ENCODE results near the gene TANK.
"Not testable (repeated sequence)": the region's sequence is repeated elsewhere in the genome, so short reads cannot be mapped to it uniquely, and the experiment has no call there.

The TANK gene

GRCh38 chr2:161178756-161179155 lies 18.5 kb downstream of the TANK start:
- Histone ChIP-seq H3K9me3 (ENCODE audit: control insufficient read depth, insufficient read depth, low read length) (no peaks in the 10 kb centered on the region), H3K9me2 (replicated peaks; ENCODE audit: control insufficient read depth, low read length) (no peaks in the 10 kb centered on the region), H3K4me1 (ENCODE audit: control insufficient read depth, low read length) (peaks cover 31% of the 10 kb centered on the region), H3K27ac (ENCODE audit: low read depth, low read length) (no peak overlapping the region), H3K4me3 (ENCODE audit: low read length) (no peak overlapping the region), H3K4me2 (ENCODE audit: low read length) (no peak overlapping the region), H3K27me3 (ENCODE audit: control insufficient read depth, low read length) (no peaks in the 10 kb centered on the region), H3K79me2 (ENCODE audit: control insufficient read depth, low read length) (peaks cover 95% of the 10 kb centered on the region), H3K36me3 (ENCODE audit: control insufficient read depth, low read length) (peaks cover 97% of the 10 kb centered on the region), H3F3A (ENCODE audit: control insufficient read depth, insufficient read depth) (peaks cover 25% of the 10 kb centered on the region), H4K20me1 (ENCODE audit: control insufficient read depth, insufficient read depth, low read depth, low read length) (peaks cover 10% of the 10 kb centered on the region)
- no peak for TF ChIP-seq EZH2phosphoT487 (IDR thresholded peaks at IDR 0.05; ENCODE audit: borderline replicate concordance, low read length)
- TF ChIP-seq, protein P1, sequence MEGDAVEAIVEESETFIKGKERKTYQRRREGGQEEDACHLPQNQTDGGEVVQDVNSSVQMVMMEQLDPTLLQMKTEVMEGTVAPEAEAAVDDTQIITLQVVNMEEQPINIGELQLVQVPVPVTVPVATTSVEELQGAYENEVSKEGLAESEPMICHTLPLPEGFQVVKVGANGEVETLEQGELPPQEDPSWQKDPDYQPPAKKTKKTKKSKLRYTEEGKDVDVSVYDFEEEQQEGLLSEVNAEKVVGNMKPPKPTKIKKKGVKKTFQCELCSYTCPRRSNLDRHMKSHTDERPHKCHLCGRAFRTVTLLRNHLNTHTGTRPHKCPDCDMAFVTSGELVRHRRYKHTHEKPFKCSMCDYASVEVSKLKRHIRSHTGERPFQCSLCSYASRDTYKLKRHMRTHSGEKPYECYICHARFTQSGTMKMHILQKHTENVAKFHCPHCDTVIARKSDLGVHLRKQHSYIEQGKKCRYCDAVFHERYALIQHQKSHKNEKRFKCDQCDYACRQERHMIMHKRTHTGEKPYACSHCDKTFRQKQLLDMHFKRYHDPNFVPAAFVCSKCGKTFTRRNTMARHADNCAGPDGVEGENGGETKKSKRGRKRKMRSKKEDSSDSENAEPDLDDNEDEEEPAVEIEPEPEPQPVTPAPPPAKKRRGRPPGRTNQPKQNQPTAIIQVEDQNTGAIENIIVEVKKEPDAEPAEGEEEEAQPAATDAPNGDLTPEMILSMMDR (IDR thresholded peaks at IDR 0.05; ENCODE audit: low read depth, low read length, poor library complexity, severe bottlenecking): no peak

GRCh38 chr2:161190050-161190449 lies 29.8 kb downstream of the TANK start:
- H3K9me3 ChIP-seq (ENCODE audit: control insufficient read depth, insufficient read depth, low read length): no peaks in the 10 kb centered on the region
- no peaks in the 10 kb centered on the region for H3K27me3 ChIP-seq (ENCODE audit: control insufficient read depth, low read length)
- H3K36me3 ChIP-seq (ENCODE audit: control insufficient read depth, low read length): peaks cover 96% of the 10 kb centered on the region
- H3K79me2 ChIP-seq (ENCODE audit: control insufficient read depth, low read length): peaks cover 95% of the 10 kb centered on the region
- no peaks in the 10 kb centered on the region for H3K9me2 ChIP-seq (replicated peaks; ENCODE audit: control insufficient read depth, low read length)
- no peaks in the 10 kb centered on the region for H4K20me1 ChIP-seq (ENCODE audit: control insufficient read depth, insufficient read depth, low read depth, low read length)
- no peak overlapping the region for H3K4me2 ChIP-seq (ENCODE audit: low read length)
- peaks cover 30% of the 10 kb centered on the region for H3F3A ChIP-seq (ENCODE audit: control insufficient read depth, insufficient read depth)
- no peak for TF ChIP-seq EZH2phosphoT487 (IDR thresholded peaks at IDR 0.05; ENCODE audit: borderline replicate concordance, low read length)
- TF ChIP-seq, protein P1 (IDR thresholded peaks at IDR 0.05; ENCODE audit: low read depth, low read length, poor library complexity, severe bottlenecking): no peak
- no peak overlapping the region for H3K4me3 ChIP-seq (ENCODE audit: low read length)
- no peak overlapping the region for H3K27ac ChIP-seq (ENCODE audit: low read depth, low read length)
- H3K4me1 ChIP-seq (ENCODE audit: control insufficient read depth, low read length): peaks cover 67% of the 10 kb centered on the region

GRCh38 chr2:161195602-161196001 lies 35.4 kb downstream of the TANK start:
- Histone ChIP-seq H3F3A (ENCODE audit: control insufficient read depth, insufficient read depth) (peaks cover 27% of the 10 kb centered on the region), H3K79me2 (ENCODE audit: control insufficient read depth, low read length) (peaks cover 100% of the 10 kb centered on the region), H3K36me3 (ENCODE audit: control insufficient read depth, low read length) (peaks cover 97% of the 10 kb centered on the region), H3K4me1 (ENCODE audit: control insufficient read depth, low read length) (peaks cover 84% of the 10 kb centered on the region)
- not testable (repeated sequence) for H3K4me2 ChIP-seq (ENCODE audit: low read length); H3K9me2 ChIP-seq (replicated peaks; ENCODE audit: control insufficient read depth, low read length); H3K9me3 ChIP-seq (ENCODE audit: control insufficient read depth, insufficient read depth, low read length); H3K4me3 ChIP-seq (ENCODE audit: low read length); H3K27me3 ChIP-seq (ENCODE audit: control insufficient read depth, low read length); H4K20me1 ChIP-seq (ENCODE audit: control insufficient read depth, insufficient read depth, low read depth, low read length); H3K27ac ChIP-seq (ENCODE audit: low read depth, low read length)

GRCh38 chr2:161199912-161200701 lies 39.9 kb downstream of the TANK start:
- no peaks in the 10 kb centered on the region for H3K9me3 ChIP-seq (ENCODE audit: control insufficient read depth, insufficient read depth, low read length)
- H3F3A ChIP-seq (ENCODE audit: control insufficient read depth, insufficient read depth): peaks cover 30% of the 10 kb centered on the region
- H3K27me3 ChIP-seq (ENCODE audit: control insufficient read depth, low read length): no peaks in the 10 kb centered on the region
- H3K27ac ChIP-seq (ENCODE audit: low read depth, low read length): peak overlapping the region; percentile 47
- H3K4me2 ChIP-seq (ENCODE audit: low read length): peak overlapping the region; percentile 30
- no peak for TF ChIP-seq EZH2phosphoT487 (IDR thresholded peaks at IDR 0.05; ENCODE audit: borderline replicate concordance, low read length)
- TF ChIP-seq, protein P1 (IDR thresholded peaks at IDR 0.05; ENCODE audit: low read depth, low read length, poor library complexity, severe bottlenecking): no peak
- H3K4me1 ChIP-seq (ENCODE audit: control insufficient read depth, low read length): peaks cover 99% of the 10 kb centered on the region
- no peaks in the 10 kb centered on the region for H3K9me2 ChIP-seq (replicated peaks; ENCODE audit: control insufficient read depth, low read length)
- peaks cover 4% of the 10 kb centered on the region; the same call in 1 of the 2 replicates for H4K20me1 ChIP-seq (ENCODE audit: control insufficient read depth, insufficient read depth, low read depth, low read length)
- H3K79me2 ChIP-seq (ENCODE audit: control insufficient read depth, low read length): peaks cover 99% of the 10 kb centered on the region
- H3K36me3 ChIP-seq (ENCODE audit: control insufficient read depth, low read length): peaks cover 95% of the 10 kb centered on the region
- no peak overlapping the region for H3K4me3 ChIP-seq (ENCODE audit: low read length)

Measured in DOHH2 (cell line).